Stimulated activated CD4-positive, alpha-beta T cell treated with anti-CD3 and anti-CD28 coated beads, Interleukin-12 subunit alpha, Interleukin-12 subunit beta, amount 100 ng/mL, for 4 hours (primary cell): ENCODE results near the gene MT4.

ENCODE experiments used
- DNase-seq: peaks from one replicate; pipeline ENCODE4 v3.0.0-alpha.2; 2020

Gene MT4

GRCh38 chr16:56605475-56605874 lies 40.6 kb downstream of the MT4 start:
- no peak for DNase-seq

- DNase-seq = no peak
These were observed 41.2 kb downstream of the MT4 start for GRCh38 chr16:56606071-56606475.

- DNase-seq = no peak
These were observed 41.7 kb downstream of the MT4 start for GRCh38 chr16:56606476-56607108.

DNA sequence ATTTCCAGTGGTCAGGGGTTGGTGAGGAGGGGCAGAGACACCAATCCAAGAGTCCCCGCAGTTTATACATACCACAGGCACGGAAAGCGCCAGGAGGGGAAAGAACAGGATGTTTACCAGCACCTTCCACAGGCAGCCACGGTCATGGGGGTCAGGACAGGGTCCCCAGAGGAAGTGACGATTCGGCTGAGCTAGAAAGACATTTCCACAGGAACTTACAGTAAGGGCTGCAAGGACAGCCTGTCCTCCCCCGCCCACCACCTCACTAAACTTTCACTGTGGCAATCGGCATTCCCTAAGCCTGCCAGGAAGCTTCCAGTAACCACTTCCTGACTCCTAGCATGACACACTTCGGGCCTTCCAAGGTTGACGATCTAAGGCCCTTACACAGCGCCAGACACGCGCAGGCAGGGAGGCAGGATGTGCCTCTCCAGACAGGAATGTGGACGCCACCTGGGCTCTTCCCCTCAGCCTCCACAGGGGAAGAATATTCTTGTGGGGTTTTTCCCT lies 42.3 kb downstream of the MT4 start:
- no peak for DNase-seq

- DNase-seq = no peak
These were observed 42.8 kb downstream of the MT4 start for GRCh38 chr16:56607675-56608042.

GRCh38 chr16:56608043-56608875 lies 43.4 kb downstream of the MT4 start, which contains the start of gene MT2A:
TSS of gene MT2A (plus strand) at chr16:56608584. CDS start at chr16:56608656, 72 bp downstream.
- DNase-seq = peak; percentile 88

DNA sequence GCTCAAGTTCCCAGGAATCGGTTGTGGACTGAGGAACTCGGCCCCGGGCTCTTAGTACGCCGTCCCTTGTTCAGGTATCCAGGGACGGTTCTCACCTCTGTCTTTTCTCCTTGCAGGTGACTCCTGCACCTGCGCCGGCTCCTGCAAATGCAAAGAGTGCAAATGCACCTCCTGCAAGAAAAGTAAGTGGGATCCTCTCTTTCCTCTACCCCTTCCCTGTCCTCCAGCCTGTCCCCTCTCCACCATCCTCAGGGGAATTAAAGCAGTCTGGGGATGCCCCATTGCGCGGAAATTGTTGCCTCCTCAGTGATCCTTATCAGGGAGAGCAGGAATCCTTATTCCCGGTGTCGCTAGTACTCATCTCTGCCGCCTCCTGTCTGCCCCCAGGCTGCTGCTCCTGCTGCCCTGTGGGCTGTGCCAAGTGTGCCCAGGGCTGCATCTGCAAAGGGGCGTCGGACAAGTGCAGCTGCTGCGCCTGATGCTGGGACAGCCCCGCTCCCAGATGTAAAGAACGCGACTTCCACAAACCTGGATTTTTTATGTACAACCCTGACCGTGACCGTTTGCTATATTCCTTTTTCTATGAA lies 44.1 kb downstream of the MT4 start:
- DNase-seq = no peak

DNA sequence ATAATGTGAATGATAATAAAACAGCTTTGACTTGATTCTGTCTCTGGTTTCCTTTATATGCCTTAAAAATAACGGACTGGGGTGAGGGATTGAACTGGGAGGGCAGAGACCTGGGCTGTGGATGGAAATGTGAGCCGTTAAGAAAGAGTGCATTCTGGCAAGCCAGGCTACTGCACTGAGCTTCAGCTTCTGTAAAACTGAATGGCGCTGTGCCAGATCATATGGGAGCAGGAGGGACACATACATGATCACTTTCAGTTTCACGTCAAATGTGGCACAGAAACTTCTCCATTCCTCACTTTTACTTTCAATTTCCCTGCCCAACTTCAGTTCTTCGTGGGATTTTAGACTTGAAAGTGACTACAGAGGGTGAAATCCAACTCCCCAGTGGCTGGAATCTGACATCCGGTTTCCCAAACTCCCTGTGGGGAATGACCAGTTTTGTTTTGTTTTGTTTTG lies 44.6 kb downstream of the MT4 start:
- DNase-seq = peak; percentile 59

GRCh38 chr16:56610017-56610608 lies 45.2 kb downstream of the MT4 start:
- peak; percentile 67 for DNase-seq

DNA sequence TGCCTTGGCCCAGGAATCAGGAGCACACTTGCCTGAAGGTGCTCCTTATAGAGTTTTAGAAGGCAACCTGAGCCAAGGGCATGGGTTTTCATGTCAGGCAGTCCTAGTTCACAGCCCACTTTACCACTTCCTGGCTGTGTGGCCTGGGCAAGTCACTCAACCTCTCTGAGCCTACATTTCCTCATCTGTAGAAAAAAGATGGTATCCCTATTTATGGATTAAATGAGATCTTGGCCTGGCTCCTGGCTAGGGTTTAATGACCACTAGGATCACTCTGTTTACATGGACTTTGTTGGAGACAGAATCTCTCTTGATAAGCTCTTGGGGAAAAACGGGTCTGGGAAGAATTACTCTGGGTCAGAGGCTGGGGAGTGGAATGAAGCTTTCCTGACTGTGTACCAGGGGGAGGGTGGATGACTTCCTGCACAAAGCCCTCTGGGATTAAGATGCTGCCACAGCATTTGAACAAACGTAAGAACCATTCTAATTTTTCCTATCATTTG lies 45.8 kb downstream of the MT4 start:
- DNase-seq = no peak

DNA sequence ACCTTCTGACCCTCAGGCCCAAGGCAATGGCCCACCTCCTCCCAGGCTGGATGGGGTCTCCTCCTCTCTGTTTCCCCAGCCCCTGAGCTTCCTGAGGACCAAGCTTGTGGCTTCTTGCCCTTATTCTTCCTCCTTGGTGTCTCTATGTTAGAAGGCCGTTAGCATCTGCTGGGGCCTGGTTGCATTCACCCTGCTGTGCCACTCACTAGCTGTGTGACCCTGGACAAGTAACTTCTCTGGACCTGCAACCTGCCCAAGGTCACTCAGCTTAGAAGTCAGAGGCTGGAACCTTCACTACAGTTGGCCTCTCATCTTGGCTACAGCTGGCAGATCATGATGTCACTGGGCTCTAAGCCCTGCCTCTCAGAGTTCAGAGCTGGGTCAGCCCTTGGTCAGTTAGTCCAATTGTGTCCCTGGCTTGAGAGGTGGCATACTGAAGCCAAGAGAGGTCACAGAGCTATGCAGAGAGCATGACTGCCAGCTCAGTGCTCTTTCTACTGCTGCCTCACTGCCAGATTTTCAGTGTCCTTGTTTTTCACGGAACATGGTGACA lies 46.5 kb downstream of the MT4 start:
- no peak for DNase-seq

GRCh38 chr16:56613706-56614105 lies 48.8 kb downstream of the MT4 start:
- no peak for DNase-seq

- DNase-seq = no peak
These were observed 49.7 kb downstream of the MT4 start for GRCh38 chr16:56614549-56614991.

DNA sequence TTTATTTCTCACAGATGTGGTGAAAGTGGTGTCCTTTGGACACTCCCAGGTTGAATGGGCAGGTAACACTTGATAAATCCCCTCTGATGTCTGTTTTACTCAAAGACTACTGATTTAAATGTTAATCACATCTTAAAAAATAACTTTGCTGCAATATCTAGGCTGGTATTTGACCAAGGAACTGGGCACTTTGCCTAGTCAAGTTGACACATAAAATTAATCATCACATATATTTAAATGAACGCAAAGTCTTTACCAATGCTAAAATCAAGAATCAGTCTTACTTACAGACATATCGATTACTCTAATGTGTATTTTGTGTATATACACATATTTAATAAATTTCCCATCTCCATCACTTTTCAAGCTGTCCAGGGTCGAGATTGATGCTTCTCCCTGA lies 50.5 kb downstream of the MT4 start:
- DNase-seq = no peak

DNA sequence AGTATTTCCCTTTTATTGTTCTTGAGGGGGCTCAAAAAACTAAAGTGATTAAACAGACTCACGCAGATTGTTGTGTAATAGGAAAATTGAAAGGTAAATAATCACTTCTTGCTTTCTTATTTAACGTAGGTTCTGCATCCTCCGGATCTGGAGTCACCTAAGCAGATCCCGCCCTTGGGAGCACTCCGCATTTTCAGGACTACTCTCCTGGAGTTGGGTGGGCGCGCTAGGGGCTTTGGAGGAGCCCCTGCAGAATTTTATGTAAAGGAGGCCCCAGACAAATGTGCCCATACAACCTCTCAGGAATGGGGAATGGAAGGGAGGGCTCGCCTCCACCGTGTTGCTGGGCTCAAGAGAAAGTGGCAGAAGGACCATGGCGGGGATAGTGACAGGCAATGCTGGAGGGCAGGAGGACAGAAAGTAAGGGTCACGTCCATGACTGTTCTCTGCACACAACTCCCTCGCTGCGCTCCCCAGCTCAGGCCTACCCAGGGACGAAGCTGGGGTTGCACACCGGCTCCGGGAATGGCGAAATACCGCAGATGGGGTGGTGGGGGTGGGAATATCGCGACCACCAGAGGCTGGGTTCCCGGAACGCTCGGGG lies 51.8 kb downstream of the MT4 start:
- DNase-seq = no peak

DNA sequence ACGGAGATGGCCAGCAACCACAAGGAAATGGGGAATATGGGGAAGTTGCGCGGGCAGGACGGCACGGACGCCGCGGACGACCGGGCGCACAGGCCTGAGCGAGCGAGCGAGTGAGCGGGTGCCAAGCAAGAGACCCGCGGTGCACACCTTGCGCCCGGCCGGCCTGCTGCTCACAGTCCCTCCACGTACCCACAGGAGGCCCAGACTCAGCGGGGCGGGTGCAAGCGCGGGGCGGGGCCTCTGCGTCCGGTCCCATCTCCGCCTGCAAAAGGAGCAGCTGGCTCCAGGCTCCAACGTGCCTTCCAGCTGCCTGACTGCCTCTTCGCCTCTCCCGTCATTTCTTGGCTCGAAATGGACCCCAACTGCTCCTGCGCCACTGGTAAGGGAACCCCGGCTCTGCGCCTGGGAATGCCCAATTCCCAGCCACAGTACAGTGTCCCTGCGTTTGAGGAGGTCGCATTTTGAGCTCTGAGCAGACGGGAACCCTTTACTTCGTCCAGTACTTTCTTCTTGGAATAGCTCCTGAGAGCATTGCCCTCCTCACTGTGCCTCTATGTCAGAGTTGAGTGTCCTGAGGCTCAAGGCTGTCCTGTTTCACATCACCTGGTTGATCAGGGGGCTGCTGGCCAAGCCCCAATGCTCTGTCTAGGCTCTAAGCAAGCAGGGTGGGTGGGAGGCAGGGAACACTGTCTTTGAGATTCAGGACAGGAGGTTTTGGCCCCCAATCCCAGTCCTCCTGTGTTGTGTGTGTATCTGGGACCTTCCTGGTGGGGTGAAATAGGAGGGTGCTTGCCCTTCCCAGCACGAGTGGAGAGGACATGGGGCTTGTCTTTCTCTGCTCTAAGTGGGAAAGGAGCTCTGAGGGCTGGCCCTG lies 52.6 kb downstream of the MT4 start:
- DNase-seq = peak; percentile 63

GRCh38 chr16:56618138-56618537 lies 53.3 kb downstream of the MT4 start:
- DNase-seq = no peak
